GM19397 (cell line): ENCODE data around the gene FOXL3.
"Not testable (repeated sequence)": the region's sequence is repeated elsewhere in the genome, so short reads cannot be mapped to it uniquely, and the experiment has no call there.

ENCODE experiments used
- ATAC-seq: cut with Tn5 transposase; IDR thresholded peaks from one replicate; pipeline ENCODE4 v1.9.1; 2021; ENCODE audit warnings: mild to moderate bottlenecking, moderate library complexity; ENCODE audit not compliant: unreplicated experiment

Gene FOXL3

DNA sequence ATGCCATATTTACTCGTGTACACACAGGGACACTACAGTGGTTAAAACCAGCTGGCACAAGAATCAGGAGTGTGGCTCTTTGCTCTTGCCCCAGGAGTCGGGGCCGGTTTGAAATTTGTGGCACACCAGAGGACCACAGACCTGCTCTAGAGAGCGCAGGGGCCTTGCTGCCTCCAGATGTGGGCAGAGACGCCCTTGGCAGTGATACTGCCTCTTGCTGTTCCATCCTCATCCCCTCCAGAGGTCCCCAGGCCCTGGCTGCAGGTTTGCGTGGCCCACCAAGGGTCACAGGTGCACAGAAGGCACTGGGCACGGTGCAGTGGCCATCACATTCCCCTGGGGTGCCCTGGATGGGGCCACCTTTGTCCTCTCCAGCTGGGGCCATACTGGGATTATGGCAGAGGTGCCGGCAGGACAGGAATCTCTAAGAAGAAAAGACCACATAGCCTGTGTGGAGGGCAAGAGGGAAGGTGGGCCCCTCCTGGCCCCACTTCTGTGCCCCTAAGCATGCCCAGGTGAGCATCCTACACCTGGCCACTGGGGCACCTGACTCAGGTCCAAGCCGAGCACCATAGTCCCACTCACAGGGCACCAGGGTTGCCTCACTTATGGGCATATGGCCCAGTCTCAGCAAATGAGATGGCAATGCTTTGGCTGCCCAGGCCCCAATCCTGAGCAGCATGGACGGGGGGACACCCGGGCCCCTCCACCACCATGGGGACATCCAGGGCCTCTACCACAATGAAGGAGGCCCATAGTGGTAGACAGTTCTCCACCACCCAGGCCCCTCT, 45.6 kb downstream of the FOXL3 start:
- no peak for ATAC-seq

DNA sequence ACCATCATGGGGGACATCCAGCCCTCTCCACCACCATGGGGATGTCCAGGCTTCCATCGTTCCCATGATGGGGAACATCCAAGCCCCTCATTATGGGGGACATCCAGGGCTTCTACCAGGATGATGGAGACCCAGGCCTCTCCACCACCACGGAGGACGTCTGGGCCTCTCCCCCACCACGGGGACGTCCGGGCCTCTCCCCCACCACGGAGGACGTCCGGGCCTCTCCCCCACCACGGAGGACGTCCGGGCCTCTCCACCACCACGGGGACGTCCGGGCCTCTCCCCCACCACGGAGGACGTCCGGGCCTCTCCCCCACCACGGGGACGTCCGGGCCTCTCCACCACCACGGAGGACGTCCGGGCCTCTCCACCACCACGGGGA, 46.2 kb downstream of the FOXL3 start:
- not testable (repeated sequence) for ATAC-seq

DNA sequence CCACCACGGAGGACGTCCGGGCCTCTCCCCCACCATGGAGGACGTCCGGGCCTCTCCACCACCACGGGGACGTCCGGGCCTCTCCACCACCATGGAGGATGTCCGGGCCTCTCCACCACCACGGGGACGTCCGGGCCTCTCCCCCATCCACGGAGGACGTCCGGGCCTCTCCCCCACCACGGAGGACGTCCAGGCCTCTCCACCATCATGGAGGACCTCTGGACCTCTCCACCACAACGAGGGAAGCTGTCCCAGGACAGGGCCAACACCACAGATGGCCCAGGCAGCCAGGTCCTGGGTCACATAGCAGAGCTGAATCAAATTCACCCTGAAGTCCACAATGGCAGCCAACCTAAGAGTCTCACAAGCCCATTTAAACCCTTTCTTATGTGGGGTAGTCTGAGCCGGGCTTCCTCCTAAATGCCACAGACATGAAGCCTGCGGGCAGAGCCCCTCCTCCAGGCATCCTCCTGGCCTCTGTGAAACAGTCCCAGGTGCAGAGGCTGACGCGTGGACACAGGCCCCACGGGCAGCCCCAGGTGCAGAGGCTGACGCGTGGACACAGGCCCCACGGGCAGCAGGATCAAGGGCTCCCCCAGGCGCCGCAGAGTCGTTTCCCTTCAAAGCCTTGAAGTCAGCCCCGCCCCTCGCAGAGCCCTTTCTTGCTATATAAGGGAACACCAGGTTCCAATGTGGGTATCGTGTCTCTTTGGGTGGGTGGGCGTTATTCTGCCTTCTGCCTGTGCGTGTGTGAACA, 47.0 kb downstream of the FOXL3 start:
- no peak for ATAC-seq

DNA sequence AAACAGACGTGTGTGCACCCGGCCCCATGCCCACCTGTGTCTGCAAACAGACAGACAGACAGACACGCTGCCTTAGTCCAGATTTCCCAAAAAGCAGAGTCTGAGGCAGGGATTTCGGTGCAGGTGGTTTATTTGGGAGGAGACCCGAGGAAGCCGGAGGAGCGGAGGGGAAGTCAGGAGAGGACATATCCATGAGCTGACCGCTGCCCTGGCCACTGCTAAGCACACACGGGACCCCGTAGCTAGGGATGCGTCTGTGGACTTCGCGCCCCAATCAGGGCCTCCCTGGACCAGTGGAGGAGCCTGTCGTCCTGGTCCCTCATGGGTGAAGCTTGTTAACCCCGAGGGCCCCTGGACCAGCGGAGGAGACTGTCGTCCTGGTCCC, 47.6 kb downstream of the FOXL3 start:
- ATAC-seq, result no peak

DNA sequence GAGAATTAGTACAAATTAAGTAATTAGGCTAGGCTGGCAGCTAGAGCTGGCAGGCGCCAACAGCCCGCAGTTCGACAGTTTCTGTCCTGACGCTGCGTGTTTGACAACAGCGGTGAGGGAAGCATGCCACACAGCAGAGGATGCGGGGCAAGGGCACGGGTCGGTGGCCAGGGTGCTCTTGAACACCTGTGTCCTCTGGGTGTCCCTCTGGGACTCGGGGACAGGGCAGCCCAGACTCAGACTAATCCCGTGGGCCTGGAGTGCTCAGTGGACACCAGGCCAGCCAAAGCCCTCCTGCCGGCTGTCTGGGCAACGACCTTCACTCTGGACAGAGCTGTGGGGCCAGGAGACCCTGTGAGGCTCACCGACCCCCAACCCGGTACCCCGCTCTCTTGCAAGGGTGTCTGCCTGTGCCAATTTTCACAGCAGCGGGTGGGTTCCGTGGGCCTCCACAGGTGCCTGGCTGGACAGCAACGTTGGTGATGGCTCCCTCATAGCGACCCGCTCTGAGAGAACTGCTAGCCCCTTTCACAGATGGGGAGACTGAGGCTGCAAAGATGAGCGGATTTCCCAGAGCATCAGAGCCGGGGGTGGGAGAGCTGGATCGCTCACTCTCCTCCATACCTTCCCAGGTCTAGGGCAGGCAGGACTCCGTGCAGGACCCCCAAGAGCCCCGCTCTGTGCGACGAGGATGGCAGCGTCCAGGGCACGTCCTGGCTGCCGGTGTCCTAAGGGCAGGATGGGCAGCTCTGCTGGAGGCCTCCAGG, 48.5 kb downstream of the FOXL3 start:
- ATAC-seq, result no peak

DNA sequence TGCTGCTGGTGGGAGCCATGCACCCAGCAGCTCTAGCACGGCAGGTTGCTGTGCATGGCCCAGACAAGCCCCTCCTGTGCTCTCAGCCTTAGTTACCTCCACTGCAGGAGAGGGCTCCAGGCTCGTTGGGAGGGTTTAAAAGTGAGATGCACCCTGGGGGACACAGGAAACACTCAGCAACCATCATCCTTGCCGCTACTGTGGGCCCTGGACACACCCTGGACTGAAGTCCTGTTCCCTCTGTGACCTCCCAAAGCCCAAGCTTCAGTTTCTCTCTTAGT, 49.0 kb downstream of the FOXL3 start:
- ATAC-seq, result no peak

DNA sequence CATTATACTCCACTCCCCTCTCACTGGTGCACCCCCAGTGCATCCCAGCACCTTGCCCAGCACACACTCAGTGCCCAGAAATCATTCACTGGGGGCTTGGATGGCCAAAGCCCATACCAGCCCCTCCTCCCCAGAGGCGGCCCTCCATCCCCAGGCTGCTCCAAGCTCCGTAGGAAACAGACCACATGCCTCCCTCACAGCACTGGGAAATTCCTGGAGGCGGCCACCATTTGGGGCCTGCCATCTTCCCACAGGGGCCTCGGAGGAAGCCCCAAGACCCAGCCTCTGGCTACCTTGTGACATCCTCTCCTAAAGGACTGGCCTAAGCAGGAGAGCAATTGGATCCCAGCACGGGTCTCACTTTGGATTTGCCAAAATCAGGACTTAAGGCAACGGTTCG, 49.7 kb downstream of the FOXL3 start:
- ATAC-seq, result no peak

DNA sequence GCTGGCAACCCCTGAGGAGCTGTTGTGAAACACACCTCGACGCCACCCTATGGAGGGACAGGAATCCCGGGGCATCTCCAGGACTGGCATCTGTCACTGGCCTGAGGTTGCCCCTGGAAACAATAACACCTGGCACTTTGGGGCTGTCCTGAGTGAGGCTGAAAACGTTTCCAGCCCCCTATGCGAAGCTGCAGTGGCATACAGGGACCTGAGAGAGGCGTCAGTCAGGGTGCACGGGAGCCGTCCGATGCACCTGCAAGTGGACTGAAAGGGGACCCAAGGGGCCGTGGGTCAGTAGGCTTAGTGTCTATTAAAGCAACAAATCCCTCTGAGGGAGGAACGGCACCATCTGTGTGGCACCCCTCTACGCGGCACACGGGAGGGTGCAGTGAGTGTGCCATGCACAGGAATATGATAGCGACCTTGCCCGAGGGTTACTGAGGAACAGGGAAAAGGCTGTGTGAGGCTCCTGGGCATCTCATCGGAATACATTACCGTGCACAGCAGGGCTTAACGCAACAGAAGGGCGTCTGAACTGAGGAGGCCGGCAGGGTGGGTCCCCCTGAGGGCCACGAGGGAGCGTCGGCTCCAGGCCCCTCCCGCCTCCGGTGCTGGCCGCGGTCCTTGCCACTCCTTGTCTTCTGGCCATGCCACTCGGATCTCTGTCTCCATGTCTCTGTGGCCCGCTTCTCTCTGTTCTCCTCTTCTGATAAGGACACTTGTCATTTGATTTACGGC, 50.4 kb downstream of the FOXL3 start:
- no peak for ATAC-seq
